SH-SY5Y (cell line): ENCODE measurements around the gene PWWP2B.

Experiments used
- GATA2 ChIP-seq: IDR thresholded peaks from 2 replicates; pipeline ENCODE4 v1.6.1; 2011; ENCODE audit warnings: mild to moderate bottlenecking, low read depth, low read length
- GATA3 ChIP-seq: IDR thresholded peaks from 2 replicates; pipeline ENCODE4 v1.6.1; 2011; ENCODE audit warnings: low read depth, mild to moderate bottlenecking, low read length, moderate library complexity

- TF ChIP-seq GATA2 (no peak), GATA3 (no peak)
These were observed 42.5 kb upstream of the PWWP2B start for GRCh38 chr10:132354356-132355094.
